Measurements from ENCODE around the gene SNX10.

Gene SNX10

DNA sequence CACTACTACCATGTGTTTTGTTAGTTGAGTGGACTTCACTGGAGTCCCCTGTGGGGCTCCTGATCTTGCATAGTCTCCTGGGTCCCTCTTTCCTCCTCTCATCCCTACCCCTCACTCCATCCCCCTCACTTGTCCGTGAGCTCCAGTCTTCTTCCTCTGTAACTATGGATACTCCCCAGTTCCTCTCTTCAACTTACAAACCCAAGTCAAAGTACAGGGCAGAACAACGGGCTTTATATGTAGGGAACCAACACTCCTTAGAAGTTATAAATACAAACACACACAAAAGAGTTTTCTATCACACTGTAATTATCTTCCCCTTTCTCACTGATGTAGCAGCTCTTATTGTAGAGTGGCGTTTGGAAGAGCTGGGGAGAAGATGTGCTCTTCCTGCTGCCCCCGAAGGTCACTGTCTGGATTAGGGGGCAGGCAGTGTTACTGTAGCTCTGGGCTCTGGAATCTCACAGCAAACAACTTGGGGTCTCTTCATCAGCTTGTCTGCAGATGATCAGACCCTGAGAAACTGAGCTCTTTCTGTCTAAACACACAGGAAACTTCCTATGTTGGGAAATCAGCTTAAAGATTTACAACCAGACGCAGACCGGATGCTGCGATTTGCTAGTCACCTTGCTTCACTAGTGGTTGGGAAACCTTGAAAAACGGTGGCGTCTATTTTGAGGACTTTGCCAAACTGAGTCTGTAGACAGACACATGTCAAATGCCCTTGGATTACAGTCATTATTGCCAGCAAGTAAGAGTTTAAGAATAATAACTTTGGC, 13.6 kb downstream of the SNX10 start:
- peak; percentile 10 for DNase-seq

GRCh38 chr7:26305869-26306665, 14.4 kb downstream of the SNX10 start:
- DNase-seq: no peak

DNA sequence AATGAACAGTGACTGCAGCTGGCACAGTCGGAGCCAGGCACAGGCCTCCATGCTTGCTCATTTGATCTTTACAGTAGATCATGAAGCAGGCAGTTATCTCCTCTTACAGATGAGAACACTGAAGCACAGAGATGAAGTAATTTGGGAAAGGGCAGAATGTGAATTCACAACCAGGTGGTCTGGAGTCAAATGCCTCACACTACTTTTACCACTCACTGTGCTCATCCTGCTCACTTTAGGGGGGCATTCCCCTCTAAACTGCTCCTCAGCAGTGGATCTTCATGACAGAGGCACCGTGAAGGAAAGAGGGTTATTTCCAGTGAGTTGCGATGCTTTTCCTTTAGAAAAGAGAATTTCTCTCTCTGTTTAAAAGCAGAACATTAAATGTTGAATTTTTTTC, 15.1 kb downstream of the SNX10 start:
- no peak for DNase-seq

GRCh38 chr7:26307226-26307625, 15.6 kb downstream of the SNX10 start:
- no peak for DNase-seq

DNA sequence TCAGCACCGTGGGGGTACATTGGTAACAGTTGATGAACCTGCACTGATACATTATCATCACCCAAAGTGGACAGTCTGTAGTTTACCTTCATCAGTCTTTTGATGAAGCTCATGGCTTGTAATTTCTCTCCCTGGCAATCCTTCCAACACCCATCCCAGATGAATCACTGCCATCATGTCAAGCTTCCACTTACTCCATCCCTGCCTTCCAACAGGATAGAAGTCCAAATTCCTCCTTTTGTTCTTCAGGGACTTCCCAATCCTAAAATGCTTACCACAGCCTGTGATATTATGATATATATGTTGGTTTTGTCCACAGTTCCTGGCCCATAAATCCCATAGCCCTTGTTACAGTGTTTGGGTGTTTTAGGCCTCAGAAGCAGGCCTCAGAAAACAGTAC, 16.1 kb downstream of the SNX10 start:
- DNase-seq: no peak

- no peak for DNase-seq
These were observed 16.9 kb downstream of the SNX10 start for GRCh38 chr7:26308551-26308950.

GRCh38 chr7:26309089-26309488, 17.4 kb downstream of the SNX10 start:
- no peak for DNase-seq

- no peak for DNase-seq
These were observed 20.1 kb downstream of the SNX10 start for GRCh38 chr7:26311798-26312197.

GRCh38 chr7:26317211-26317610, 25.5 kb downstream of the SNX10 start:
- DNase-seq: no peak

GRCh38 chr7:26318921-26319320, 27.3 kb downstream of the SNX10 start:
- no peak for DNase-seq

GRCh38 chr7:26319636-26320035, 28.0 kb downstream of the SNX10 start:
- no peak for DNase-seq

- DNase-seq: no peak
These were observed 29.2 kb downstream of the SNX10 start for GRCh38 chr7:26320878-26321277.

DNA sequence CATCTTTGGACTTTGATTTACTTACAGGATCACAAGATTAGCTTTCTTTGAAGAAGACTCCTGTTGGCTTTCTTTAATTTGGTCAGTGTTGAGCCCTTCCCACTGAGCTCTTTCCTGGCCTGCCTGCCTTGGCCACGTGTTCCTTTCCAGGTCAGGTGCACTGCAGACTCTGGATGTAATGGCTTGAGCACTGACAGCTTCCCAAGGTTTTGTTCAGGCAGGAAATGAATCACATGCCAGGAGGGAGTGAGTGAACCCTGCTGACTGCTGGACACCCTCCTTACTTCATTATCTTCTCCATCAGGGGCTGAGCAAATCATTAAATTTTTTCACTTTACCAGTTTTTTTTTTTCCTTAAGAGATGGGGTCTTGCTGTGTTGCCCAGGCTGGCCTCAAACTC, 29.8 kb downstream of the SNX10 start:
- DNase-seq: no peak

DNA sequence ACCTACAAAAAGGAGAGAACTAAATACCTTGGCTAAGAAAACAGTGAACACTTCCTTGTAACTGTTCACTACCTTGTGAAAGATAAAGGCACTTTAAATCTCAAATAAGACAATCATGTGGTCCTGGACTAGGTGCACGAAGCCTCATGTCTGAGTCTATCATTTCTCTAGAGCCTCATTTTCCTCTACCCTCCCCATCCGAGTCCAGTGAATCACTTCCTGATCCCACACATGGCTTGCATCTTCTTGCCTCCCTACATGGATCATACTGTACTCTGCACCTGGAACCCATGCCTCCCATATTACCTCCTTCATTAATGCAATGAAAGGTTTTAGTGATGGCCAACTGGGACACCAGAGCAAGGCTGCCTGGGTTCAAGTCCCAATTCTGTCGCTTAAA, 34.5 kb downstream of the SNX10 start:
- DNase-seq: no peak

DNA sequence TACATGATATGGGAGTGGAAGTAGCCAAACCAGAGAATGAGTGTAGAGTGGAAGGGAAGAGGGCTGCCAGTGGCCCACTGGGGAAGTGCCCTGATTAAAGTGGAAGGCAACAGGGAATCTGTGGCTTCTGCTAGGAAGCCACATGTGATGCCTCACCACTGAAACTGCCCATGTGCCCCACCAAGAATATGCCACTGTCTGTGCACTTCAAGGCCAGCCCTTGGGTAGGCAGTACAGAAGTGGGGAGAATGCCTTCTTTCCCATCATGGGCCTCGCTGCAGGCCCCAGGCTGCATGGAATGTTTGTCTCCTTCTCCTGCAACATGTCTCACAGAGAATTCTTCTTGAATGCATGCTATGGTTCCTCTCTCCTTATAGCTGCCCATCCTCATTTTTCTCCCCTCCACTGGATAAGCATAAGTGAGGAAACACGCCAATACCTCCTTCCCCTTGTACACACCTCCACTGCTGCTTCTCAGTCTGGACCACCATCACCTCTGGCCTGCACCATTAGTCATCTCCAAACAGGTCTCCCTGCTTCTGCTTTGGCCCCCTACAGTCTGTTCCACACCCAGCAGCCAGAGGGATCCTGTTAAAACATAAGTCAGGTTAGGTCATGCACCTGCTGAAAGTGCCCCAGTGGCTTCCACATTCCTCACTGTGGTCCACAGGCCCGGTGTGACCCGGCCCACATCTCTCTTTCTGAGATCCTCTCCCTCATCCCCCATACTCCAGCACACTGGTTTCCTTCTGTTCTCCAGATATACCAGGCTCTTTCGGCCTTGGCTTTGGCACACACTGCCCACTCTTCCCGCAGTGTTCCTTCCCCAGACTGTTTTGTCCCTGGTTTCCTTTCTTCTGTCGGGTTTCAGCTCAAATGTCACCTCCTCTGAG, 37.1 kb downstream of the SNX10 start:
- no peak for DNase-seq

- no peak for DNase-seq
These were observed 38.0 kb downstream of the SNX10 start for GRCh38 chr7:26329520-26330255.

DNA sequence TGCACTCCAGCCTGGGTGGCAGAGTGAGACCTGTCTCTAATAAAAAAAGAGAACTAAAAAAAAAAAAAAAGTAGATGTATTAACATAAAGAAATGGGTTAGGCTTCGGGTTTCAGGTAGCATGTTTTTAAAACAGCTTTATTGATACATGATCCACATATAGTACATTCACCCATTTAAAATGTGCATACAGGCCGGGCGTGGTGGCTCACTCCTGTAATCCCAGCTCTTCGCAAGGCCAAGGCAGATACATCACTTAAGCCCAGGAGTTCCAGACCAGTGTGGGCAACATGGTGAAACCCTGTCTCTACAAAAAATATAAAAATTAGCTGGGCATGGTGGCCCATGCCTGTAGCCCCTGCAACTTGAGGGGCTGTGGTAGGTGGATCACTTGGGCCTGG, 39.5 kb downstream of the SNX10 start:
- DNase-seq: no peak

- no peak for DNase-seq
These were observed 40.1 kb downstream of the SNX10 start for GRCh38 chr7:26331789-26332188.

DNA sequence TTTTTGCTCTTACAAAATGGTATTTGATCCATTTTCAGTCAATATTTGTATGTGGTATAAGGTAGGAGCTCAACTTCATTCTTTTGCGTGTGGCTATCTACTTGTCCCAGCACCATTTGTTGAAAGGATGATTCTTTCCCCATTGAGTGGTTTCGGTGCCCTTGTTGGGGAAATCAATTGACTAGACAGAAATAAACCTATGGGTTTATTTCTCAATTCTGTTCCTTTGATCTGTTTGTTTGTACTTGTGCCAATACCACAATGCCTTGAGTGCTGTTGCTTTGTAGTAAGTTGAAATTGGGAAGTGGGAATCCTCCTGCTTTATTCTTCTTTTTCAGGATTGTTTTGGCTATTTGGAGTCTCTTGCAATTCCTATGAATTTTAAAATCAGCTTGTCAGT, 41.0 kb downstream of the SNX10 start:
- DNase-seq: no peak

DNA sequence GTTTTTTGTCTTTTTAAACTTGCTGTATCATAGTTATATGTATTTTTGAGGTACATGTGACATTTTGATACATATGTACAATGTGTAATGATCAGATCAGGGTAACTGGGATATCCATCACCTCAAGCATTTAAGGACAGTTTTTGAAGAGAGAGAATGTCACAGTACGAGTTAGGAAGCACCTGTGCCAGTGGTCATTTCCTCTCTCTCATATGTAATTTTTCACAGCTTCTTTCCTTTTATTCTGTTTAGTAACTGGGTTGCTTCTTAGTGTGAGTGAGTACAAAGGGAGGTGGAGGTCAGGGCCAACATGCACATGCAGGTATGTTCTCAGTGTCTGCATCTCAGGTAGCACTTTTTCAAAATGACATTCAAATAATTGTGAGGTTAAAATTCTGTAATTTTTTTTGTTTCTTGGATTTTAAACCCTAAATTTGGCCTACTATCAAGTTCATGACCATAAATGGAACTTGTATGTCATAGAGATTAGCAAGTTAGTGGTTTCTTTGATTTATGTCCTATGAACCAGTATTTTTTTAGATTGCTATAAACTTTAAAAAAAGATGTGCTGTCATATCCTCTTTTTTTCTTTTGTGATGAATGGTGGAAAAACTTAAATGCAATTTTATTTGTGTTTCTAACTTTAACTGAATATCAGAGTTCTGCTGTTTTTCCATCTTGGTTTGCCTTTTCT, 42.7 kb downstream of the SNX10 start:
- no peak for DNase-seq

GRCh38 chr7:26337232-26337865, 45.7 kb downstream of the SNX10 start:
- DNase-seq: no peak

Data from activated T-cell treated with anti-CD3 and anti-CD28 coated beads for 4 hours (primary cell).